Measurements from ENCODE around the gene EML1.

Gene EML1, protein sequence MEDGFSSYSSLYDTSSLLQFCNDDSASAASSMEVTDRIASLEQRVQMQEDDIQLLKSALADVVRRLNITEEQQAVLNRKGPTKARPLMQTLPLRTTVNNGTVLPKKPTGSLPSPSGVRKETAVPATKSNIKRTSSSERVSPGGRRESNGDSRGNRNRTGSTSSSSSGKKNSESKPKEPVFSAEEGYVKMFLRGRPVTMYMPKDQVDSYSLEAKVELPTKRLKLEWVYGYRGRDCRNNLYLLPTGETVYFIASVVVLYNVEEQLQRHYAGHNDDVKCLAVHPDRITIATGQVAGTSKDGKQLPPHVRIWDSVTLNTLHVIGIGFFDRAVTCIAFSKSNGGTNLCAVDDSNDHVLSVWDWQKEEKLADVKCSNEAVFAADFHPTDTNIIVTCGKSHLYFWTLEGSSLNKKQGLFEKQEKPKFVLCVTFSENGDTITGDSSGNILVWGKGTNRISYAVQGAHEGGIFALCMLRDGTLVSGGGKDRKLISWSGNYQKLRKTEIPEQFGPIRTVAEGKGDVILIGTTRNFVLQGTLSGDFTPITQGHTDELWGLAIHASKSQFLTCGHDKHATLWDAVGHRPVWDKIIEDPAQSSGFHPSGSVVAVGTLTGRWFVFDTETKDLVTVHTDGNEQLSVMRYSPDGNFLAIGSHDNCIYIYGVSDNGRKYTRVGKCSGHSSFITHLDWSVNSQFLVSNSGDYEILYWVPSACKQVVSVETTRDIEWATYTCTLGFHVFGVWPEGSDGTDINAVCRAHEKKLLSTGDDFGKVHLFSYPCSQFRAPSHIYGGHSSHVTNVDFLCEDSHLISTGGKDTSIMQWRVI

DNA sequence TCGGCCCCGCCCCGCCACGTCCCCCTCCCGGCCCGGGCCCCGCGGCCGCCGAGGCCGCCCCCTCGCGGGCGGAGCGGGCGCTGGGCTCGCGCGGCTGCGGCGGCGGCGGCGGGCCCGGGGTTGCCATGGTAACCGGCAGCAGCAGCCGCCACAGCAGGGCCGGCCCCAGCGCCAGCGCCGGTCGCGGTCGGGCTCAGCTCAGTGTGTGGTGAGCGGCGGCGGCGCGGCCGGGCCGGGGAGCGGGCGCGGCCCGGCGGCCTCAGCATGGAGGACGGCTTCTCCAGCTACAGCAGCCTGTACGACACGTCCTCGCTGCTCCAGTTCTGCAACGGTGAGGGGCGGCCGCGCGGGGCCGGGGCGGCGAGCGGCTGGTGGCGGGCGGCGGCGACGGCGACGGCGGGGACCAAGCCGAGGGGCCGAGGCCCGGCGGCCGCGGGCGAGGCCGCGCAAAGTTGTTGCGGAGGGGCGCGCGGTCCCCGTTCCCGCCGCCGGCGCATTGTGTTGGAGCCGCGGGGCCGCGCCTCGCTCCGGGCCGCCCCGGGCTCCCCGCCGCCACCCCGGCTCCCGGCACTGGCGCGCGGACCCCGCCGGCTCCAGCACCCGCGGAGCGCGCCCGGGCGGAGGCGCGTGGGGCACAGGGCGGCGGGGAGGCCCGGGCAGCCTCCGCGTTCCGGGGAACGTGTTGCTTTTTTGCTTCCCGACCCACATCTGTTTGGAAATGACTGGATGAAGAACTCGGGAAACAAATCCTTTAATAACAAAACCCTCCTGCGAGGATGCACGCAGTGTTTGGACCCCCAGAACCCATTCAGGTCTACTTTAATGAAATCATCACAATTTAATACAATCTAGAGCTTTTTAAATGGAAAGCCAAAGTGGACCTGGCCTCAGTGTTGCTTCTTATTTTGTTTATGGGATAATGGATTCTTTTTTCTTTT, at the start of gene EML1:
EML1 (plus strand) TSS at position 201 of the 938 bp plus-strand sequence; CDS start at position 265, 64 bp downstream.
- DNase-seq: peak; percentile 68

DNA sequence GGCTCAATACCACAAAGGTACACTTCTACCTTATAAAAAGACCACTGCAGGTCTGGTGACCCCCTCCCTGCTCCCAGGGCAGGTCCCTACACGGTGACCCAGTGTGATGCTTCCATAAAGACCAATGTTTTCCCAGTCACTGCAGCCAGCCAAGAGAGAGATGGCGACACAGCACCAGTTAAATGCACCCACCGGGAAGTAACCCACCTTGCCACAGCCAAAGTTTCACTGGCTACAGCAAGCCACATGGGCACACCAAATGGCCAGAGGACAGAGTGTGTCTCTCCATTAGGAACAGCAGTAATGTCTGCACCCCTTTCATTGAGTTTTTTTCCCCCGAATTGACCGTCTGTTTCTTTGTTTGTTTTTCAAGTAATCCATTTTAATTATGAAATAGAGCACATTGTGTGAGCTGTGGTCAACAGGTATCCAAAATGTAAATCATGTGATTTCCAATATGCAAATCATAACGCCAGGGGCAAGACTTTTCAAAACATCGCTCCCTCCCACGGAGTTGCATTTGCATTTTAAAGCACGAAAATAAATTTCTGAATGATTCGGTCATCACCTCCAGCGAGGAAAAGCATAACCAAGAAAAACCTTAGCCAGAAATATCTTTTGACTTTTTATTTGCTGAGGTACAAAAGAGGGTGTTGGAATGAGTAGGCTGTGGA, 48.9 kb upstream of the EML1 start:
- DNase-seq: no peak

DNA sequence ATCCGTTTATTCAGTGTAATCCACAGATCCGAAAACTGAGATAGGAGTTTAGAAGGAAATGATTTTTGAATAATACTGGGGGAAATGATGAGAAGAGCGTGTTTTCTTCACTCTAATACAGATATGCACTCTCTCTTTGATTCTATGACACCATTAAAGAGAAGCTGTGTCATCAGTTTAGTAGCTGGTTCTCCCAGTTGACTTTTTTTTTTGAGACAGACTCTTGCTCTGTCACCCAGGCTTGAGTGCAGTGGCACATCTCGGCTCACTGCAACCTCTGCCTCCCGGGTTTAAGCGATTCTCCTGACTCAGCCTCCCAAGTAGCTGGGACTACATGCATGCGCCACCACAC, 48.4 kb upstream of the EML1 start:
- DNase-seq: no peak

DNA sequence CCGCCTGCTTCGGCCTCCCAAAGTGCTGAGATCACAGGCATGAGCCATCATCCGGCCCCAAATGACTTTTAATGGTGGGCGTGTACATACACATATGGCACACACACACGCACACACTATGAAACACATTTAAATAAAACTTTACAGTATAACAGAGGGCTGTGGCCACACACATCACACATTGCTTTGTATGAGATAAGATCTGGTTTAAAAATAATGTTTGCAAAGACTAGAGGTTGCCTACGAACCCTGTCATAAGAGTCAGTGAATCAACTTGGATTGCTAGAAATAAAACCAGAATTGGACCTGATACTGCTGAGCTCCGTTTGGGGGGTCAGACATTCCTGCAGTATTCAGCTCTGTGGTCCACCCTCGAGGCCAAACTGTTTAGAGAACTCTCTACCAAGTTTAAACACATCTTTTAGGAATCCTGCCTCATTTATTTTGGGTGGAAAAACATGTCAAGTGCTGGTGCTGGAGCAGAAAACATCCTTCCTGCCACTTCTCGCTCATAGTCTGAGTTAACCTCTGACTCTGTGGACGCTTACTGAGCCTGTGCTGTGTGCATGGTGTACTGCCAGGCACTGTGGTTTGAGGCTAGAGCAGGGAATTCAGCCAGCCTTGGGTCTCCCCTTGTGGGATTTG, 47.8 kb upstream of the EML1 start:
- no peak for DNase-seq

DNA sequence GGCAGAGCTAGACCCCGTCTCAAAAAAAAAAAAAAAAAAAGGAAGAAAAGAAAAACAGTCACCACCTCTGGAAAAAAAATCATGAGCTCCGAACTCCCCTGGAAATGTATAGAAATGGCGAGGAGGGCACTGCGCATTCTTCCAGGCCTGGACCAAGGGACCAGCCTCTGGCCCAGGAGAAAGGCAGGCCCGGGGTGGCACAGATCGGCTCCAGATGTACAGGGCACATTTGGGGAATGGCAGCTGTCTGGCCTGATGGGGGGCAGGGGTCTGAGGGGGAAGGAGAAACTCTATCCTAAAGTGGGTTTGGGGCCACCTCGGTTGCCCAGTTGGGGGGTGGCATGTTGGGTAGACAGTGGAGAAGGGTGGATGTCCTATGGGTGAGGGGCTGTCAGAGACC, 46.0 kb upstream of the EML1 start:
- no peak for DNase-seq

DNA sequence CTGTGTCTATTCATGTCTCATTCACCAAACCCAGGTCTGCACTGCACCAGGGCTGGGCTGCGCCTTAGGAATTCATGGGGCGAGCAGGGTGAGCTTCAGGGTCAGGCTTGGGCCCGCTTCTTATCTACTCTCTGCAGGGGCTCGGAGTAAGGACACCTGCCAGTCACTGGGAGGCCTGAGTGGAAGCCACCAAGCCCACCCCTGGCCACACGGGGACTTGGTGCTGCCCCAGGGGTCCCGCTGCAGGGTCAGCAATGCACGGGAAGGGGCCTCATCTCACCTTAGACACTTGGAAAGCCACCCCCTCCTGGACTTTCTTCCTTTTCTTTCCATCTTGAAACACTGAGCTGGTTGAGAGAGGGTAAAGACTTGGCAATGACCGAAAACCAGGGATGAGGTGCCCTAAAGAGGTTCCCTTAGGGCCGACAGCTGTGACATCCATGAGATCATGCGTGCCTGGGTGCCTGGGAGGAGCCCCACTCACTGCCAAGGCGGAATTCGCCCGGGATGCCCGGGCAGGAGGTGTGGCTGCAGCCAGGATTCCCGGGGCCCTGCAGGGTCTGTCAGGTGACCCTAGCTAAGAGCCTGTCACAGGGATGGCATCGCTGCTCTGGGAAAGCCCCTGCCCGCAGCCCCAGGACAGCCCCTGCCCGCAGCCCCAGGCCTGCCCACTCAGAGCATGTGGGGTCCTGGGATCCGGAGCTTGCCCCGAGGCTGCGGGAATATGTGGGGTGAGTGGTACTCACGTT, 45.5 kb upstream of the EML1 start:
- DNase-seq: no peak

DNA sequence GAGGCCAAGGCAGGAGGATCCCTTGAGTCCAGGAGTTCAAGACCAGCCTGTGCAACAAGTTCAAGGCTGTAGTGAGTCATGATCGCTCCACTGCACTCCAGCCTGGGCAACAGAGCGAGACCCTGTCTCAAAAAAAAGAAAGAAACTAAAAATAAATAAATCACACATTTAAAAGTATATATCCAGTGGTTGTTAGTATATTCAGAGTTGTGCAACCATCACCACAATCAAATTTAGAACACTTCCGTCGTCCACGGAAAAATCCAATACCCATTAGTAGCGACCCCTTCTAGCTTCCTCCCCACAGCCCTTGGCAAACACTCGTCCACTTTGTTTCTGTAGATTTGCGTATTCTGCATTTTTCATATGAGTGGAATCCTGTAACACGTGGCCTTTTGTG, 44.7 kb upstream of the EML1 start:
- DNase-seq: no peak

DNA sequence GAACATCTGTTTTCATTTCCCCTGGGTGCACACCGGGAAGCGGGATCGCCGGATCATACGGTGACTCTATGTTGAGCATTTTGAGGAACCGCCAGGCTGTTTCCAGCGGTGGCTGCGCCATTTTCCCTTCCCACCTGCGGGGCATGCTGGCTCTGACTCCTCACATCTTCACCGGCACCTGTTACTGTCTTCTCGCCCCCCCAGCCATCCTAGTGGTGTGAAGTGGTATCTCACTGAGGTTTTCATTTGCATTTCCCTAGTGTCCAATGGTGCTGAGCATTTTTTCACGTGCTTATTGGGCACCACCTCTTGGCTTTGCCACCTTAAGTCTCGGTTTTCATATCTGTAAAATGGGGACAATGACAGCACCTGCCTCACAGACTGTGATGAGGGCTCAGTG, 44.1 kb upstream of the EML1 start:
- no peak for DNase-seq

DNA sequence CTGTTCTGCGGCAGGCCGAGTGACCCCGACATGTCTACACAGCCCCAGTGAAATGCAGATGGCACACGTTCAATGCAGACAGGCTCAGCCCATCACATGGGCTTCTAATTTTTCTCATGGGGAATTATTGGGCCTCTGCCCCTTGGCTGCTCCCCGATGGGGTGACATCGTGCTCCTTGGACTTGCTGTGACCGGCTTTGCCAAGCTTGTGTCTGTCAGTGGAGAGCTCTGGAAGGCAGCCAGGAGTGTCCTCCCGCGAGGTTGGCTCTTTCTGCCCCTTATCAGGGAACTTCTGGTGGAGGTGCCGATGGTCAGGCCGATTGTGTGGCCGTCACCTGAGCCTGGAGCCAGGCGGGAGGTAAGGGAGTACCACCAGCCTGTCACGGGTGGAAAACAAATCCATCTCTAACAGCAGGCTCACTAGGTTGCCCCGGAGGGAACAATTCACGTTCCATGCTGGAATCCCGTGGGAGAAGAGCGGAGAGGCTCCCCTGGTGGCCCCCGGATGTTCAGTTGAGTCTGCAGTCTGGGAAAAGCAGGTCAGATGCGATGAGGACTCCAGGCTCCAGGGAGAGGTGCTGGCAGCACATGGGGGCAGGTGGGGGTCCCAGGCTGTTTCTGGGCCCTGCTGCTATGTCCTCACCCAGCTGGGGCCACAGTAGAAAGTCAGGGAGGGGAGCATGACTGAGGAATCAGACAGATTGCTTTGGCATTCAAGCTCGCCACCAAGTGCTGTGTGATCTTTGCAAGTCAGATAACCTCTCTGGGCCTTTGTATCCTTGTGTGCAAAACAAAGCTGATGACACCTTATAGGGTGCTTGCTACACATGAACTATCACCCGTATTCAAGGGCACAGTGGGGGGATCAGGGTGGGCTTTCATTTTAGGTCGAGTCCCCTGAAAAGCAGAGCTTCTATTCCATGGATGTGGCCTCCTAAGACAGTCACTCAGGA, 43.2 kb upstream of the EML1 start:
- no peak for DNase-seq

DNA sequence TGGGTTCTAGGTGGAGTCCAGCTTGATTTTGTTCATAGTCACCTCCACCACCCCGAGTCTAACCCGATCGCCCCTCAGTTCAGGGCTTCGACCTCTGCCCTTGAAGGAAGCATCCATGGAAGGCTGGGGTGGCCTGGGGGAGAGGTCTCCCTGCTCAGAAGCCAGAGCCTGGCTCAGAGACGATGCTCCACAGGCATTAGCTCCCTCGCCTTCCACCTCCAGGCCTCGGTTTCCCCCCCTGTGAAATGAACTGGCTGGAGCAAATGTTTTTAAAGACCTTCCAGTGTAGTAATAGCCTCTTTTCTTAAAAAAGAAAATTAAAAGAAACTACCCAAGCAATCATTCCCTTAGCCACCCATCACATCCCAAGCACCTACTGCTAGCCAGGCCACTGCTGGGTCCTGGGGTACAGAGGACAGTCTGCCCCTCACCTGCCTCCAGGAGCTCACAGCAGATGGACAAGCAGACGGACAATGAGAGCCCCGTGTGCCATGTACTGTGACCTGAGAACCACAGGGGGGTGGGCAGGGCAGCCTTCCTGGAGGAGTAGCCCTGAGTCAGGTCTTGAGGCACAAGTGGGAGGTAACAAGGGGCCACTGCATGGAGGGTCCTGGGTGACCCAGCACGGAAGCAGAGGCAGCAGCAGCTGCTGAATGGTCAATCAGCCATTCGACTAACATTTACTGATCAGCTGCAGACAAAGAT, 42.3 kb upstream of the EML1 start:
- no peak for DNase-seq

DNA sequence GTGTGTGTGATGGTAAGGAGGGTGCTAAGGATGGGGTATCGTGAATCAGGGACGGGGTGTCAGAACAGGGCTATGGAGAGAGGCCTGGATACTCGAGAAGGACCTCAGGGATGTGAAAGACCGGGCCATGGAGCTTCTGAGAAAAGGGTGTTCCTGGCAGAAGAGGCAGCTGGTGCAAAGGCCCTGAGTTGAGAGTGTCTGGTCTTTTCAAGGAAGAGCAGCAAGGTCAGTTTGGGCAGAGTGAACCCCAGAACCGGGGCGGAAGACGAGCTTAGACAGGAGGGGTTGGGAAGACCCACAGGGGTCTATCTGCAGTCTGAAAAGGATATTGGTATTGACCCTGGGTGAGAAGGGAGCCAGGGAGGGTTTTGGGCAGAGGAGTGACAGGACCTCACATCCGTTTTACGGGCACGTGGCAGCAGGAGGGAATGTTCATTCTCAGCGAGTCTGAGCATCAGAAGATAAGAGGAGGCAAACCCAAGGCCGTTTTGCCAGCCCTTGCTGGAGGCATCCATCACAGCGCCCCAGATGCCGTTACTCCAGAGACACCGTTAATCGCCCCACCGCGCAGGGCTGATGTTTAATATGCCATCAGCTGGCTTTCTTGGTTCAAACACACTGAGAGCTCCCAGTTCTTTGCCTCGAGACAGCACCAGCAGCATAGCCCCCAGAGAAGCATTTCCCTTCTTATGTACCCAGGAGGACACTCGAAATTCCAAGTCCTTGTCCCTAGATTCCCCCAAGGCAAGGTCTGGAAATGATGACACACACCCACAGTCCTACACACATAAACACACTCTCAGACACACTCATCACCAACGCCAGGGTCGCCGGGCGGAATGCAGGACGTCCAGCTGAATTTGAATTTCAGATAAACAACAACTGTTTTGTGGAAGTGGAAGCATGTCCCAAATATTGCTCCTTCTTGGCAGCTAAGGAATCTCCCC, 41.4 kb upstream of the EML1 start:
- DNase-seq: no peak

DNA sequence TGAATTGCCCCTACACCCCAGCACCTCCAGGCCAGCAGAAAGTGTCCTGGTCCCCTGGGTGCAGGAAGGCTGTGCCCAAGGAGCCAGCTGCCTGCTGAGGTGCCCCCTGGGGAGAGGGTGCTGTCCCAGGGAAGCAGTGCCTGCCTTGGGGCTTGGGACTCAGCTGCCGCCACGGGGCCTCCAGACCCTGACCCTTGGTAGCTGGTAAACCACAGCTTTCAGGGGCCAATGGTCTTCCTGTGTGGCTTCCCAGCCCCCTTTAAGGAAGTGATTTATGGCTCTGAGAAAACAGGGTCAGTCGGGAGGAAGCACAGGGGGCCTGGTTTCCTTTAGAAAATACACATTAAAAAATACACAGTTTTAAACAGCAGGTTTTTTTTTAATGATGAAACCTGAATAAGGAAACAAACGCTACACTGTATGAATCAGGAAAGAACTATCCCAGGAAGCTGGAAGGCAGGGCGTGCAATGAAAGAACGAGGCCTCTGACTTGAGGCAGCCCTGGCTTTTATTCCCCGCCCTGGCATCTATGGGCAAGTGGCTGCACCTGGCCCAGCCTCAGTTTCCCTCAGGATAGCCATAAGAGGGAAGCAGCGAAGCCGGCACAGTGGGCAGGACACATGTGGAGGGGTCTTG, 40.6 kb upstream of the EML1 start:
- no peak for DNase-seq

DNA sequence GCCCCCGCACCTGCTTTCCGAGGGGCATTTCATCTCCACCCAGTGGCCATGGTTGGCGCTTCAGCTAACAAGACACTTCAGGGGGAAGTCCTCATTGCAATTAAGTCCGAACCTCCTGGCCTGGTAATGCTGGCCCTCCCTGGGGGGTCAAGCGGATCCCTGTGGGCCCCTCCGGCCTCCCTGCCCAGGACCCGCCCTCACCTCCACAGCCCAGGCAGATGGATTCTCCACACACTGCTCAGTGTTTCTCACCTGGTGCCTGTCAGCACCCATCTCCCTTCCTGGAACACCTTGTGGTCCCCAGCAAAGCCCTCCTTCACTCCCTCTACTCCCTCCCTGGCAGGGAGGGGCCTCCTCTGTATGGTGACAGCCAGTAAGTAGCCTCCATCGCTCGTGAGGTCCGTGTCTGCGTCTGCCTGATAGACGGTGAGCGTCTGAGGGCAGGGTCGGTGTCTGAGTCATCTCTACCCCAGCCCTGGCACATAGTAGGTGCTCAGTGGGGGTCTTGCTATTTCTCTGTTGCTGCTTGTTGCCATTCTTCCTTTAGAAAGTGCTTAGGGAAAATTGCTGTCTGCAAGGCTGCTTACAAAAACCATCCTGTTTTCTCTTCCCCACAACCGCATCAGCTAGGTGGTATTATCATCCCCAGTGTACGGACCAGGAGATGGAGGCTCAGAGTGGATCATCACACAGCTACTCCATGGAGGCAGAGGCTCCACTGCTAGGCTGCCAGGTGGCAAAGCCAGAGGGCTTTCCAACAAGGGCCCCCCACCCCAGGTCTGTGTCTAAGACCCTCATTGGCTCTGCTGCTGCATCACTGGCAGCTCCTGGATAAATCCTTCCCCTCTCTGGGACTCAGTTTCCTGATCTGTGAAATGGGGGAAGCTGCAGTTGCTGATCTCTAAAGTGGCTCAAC, 39.7 kb upstream of the EML1 start:
- no peak for DNase-seq

DNA sequence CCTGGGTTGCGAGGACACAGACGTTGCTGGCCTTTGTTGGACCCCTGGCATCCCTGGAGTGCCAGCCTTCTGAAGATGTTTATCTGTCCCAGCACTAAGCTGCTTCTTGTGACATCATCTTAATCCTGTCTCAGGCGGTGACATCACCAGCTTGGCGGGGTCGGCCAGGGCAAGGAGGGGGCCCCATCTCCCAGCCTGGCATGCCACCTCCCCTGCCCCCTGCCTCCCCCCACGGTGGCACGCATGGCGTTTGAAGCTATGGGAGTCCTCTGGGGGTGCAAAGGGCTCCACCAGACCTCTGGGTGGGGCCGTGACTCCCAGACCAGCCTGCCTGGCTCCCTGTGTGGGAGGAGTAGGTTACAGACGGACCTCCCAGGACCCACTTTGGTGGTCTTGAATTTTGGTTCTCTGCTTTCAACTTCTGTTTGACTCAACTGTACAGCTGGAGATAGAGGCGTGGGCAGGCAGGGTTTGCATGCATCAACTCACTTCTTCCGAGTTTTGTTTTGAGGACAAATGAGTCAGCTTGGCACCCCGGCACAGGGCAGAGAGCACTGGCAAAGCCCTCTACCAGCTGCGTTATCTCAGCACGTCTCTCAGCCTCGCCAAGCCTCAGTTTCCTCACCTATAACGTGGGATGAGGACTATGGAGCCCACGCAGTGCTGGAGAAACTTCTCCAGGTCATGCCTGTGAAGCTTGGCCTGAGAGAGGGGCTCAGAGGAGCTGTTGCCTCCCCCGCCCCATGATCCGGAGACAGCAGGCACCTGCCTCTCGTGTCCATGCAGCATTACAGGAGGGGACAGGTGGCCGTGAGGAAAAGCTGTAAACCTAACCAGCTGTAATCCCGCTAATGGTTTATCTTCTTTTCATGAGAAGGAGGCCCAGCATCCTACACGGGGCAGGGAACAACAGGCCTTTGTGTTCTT, 38.8 kb upstream of the EML1 start:
- no peak for DNase-seq

DNA sequence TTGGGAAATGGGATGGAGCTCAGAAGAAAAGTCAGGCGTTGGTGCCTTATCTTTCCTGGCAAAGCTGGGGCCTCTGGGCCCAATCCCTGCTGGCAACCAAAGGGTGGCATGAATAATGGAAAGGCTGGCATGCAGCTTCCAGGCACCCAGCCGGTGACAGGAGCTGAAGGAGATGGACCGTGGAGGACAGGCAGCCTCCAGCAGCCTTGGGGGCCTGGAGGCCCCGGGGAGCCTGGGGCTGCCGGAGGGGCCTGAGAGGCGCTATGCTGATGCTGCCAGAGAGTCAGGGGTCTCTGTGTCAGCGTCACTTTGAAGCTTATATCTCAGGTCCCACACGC, 38.2 kb upstream of the EML1 start:
- DNase-seq: no peak

Data from NCI-H774 (cell line).